A673 (cell line): ENCODE measurements around the gene TRMO. TPM values are rescaled to one million over a fixed set of nuclear protein-coding genes. Genes with fewer than 3 reads are reported as not detected.

Source experiments
- Bru-seq: library from RNA; stranded (reverse); fragments of 400-500 nt; gene quantifications from one replicate; lab custom pipeline; 2021; lab: Mats Ljungman, UMichigan
- BruChase-seq, 2 experiments: library from RNA; stranded (reverse); fragments of 400-500 nt; gene quantifications; one replicate each; lab custom pipeline; 2021; lab: Mats Ljungman, UMichigan
- BruUV-seq: library from RNA; stranded (reverse); fragments of 400-500 nt; replicated peaks from 2 replicates; lab custom pipeline; 2021; lab: Mats Ljungman, UMichigan
- CTCF ChIA-PET: fragments of 300-600 bp; sonication (Branson Sonifier 250); formaldehyde crosslinking; loops from one replicate; lab custom pipeline; 2022; ENCODE audit warnings: antibody characterized with exemption; lab: Charles Lee
- POLR2A ChIA-PET: fragments of 300-600 bp; sonication (Branson Sonifier 250); formaldehyde crosslinking; loops from one replicate; lab custom pipeline; 2022; ENCODE audit warnings: antibody characterized with exemption; ENCODE audit not compliant: low non-redundant PET; lab: Charles Lee
- DNase-seq: peaks from one replicate; pipeline ENCODE4 v3.0.0-alpha.2; 2015; ENCODE audit warnings: low spot score
- H3K27ac ChIP-seq: fragments of 200-600 bp; sonication (generic); 2 replicates; pipeline ENCODE4 v1.5.1; 2016; ENCODE audit warnings: mixed run types, low read depth, mild to moderate bottlenecking, mixed read lengths, antibody characterized with exemption, low read length; ENCODE audit not compliant: poor library complexity, severe bottlenecking
- H3K27me3 ChIP-seq: fragments of 200-600 bp; sonication (generic); replicated peaks from 2 replicates; pipeline ENCODE4 v1.6.1; 2017; ENCODE audit warnings: mixed run types, low read depth, mild to moderate bottlenecking, mixed read lengths, antibody characterized with exemption, low read length; ENCODE audit not compliant: insufficient read depth, poor library complexity
- H3K36me3 ChIP-seq: fragments of 200-600 bp; sonication (generic); 2 replicates; pipeline ENCODE4 v1.6.1; 2016; ENCODE audit warnings: mixed run types, mild to moderate bottlenecking, mixed read lengths, antibody characterized with exemption, low read length; ENCODE audit not compliant: insufficient read depth, poor library complexity, severe bottlenecking
- H3K4me1 ChIP-seq: fragments of 200-600 bp; sonication (generic); 2 replicates; pipeline ENCODE4 v1.6.1; 2017; ENCODE audit warnings: mixed run types, mild to moderate bottlenecking, mixed read lengths, antibody characterized with exemption, low read length; ENCODE audit not compliant: insufficient read depth, poor library complexity, severe bottlenecking
- H3K4me3 ChIP-seq: fragments of 200-600 bp; sonication (generic); 2 replicates; pipeline ENCODE4 v1.5.1; 2016; ENCODE audit warnings: low read depth, mixed run types, mild to moderate bottlenecking, mixed read lengths, low read length; ENCODE audit not compliant: poor library complexity, severe bottlenecking
- H3K9me3 ChIP-seq: fragments of 200-600 bp; sonication (generic); 2 replicates; pipeline ENCODE4 v1.6.1; 2016; ENCODE audit warnings: mixed run types, low read depth, mild to moderate bottlenecking, mixed read lengths, antibody characterized with exemption, low read length; ENCODE audit not compliant: poor library complexity, severe bottlenecking
- EZH2 ChIP-seq: fragments of 200-600 bp; sonication (generic); IDR thresholded peaks from 2 replicates; pipeline ENCODE4 v1.6.1; 2017; ENCODE audit warnings: borderline replicate concordance, low read depth, mild to moderate bottlenecking, mixed read lengths, antibody characterized with exemption, low read length; ENCODE audit not compliant: poor library complexity, severe bottlenecking
- intact Hi-C: fragments of 100-400 bp; cut with micrococcal nuclease; formaldehyde crosslinking; loops from one replicate; pipeline ENCODE4 v1.10.0; 2022; ENCODE audit not compliant: unreplicated experiment
- long read RNA-seq: library from polyadenylated mRNA; stranded (forward); transcript quantifications from one replicate; pipeline ENCODE4 v2.0.0, GENCODE V29; 2022
- total RNA-seq: library from RNA; stranded (reverse); gene quantifications from 2 replicates; pipeline ENCODE4 v1.2.3, GENCODE V29; 2021
- TF ChIP-seq, protein P1 (sequence below): fragments of 300-800, 200-600 bp; sonication (generic); conservative IDR thresholded peaks from 2 replicates; pipeline ENCODE4 v1.5.1; 2017; ENCODE audit warnings: low read depth, mild to moderate bottlenecking, antibody characterized with exemption, low read length, moderate library complexity, mixed read lengths

The TRMO gene
- total RNA-seq (8.9 and 10.3 TPM in 2 replicates), Bru-seq, nascent RNA (percentile 74 among the genes with signal in this experiment), BruChase-seq, experiment 1, labeled RNA remaining after a 2-hour chase (percentile 61 among the genes with signal in this experiment), BruChase-seq, experiment 2, labeled RNA remaining after a 6-hour chase (percentile 61 among the genes with signal in this experiment)
- long read RNA-seq, transcript TRMO-203 (5 exons, 1,647 nt): major isoform, 10 of 17 reads
- long read RNA-seq, partial matches to known transcripts: 1 of 17 reads
- long read RNA-seq, other reads (novel, unspliced or antisense): 5 of 17 reads

- intact Hi-C loops: loop anchor here (1.0 to 2.0 kb wide), 2 partner anchors 61 to 341 kb away; partner anchors contain the start of gene ANP32B
- H3K27ac ChIP-seq: peak within 1 kb of the TSS; percentile 97
- H3K4me3 ChIP-seq: peak within 1 kb of the TSS; percentile 57
- no peaks in the 10 kb centered on the region for H3K9me3 ChIP-seq
- no TSS peak for BruUV-seq
- H3K4me1 ChIP-seq: peaks cover 7% of the 10 kb centered on the region
- H3K36me3 ChIP-seq: no peaks in the 10 kb centered on the region
- POLR2A ChIA-PET: interaction anchor here (0.5 to 0.7 kb wide), 7 partner anchors 19 to 671 kb away, joined by 3 to 12 read pairs (median 6); partner anchors contain the start of gene NANS
- CTCF ChIA-PET: interaction anchor here (0.6 to 2.6 kb wide), 7 partner anchors 10 to 344 kb away, joined by 3 to 19 read pairs (median 5); partner anchors contain the start of genes ANP32B and TBC1D2
- peaks cover 20% of the 10 kb centered on the region for H3K27me3 ChIP-seq
- TF ChIP-seq, protein P1, sequence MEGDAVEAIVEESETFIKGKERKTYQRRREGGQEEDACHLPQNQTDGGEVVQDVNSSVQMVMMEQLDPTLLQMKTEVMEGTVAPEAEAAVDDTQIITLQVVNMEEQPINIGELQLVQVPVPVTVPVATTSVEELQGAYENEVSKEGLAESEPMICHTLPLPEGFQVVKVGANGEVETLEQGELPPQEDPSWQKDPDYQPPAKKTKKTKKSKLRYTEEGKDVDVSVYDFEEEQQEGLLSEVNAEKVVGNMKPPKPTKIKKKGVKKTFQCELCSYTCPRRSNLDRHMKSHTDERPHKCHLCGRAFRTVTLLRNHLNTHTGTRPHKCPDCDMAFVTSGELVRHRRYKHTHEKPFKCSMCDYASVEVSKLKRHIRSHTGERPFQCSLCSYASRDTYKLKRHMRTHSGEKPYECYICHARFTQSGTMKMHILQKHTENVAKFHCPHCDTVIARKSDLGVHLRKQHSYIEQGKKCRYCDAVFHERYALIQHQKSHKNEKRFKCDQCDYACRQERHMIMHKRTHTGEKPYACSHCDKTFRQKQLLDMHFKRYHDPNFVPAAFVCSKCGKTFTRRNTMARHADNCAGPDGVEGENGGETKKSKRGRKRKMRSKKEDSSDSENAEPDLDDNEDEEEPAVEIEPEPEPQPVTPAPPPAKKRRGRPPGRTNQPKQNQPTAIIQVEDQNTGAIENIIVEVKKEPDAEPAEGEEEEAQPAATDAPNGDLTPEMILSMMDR: peak; percentile 81
- no peak for TF ChIP-seq EZH2
- peak; percentile 98 for DNase-seq
Observed at GRCh38 chr9:97921959-97922724, at the start of gene TRMO. TSS of gene TRMO (minus strand) at chr9:97922500. CDS start at chr9:97922493, 7 bp downstream.

DNA sequence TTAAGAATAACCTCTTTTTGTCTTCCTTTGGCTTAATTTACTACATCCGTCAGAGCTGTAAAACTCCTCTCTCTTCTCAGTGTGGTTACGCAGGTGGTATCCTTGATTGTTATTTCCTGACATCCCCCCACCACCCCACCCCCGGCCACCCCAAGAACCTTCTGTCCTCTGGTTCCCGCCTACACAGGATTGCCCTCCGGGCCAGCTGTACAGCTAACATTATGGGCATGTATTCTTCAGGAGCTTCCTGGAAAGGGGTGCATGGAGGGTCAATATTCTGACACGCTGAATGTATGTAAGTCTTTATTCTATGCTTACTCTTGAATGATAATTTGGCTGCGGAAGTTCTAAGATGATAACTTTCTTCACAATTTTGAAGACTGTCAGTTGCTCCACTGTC, 47.9 kb upstream of the TRMO start:
- TF ChIP-seq, protein P1: no peak
- no peak for TF ChIP-seq EZH2
- CTCF ChIA-PET: no interaction called here
- Histone ChIP-seq H3K4me1 (no peaks in the 10 kb centered on the region), H3K27me3 (peaks cover 21% of the 10 kb centered on the region), H3K4me3 (no peak overlapping the region), H3K9me3 (no peaks in the 10 kb centered on the region), H3K36me3 (no peaks in the 10 kb centered on the region), H3K27ac (no peak overlapping the region)
- intact Hi-C loops: no loop called here
- BruUV-seq: no TSS peak
- no peak for DNase-seq
- POLR2A ChIA-PET: no interaction called here

- no peak overlapping the region for H3K4me3 ChIP-seq
- peaks cover 25% of the 10 kb centered on the region for H3K27me3 ChIP-seq
- ChIA-PET POLR2A (no interaction called here), CTCF (no interaction called here)
- no peak for DNase-seq
- H3K4me1 ChIP-seq: no peaks in the 10 kb centered on the region
- intact Hi-C loops: no loop called here
- no peaks in the 10 kb centered on the region for H3K9me3 ChIP-seq
- H3K36me3 ChIP-seq: no peaks in the 10 kb centered on the region
- TF ChIP-seq, protein P1: no peak
- no peak for TF ChIP-seq EZH2
- no TSS peak for BruUV-seq
- H3K27ac ChIP-seq: no peak overlapping the region
Observed at GRCh38 chr9:97969014-97969413, 46.7 kb upstream of the TRMO start.
